CD4-positive, alpha-beta T cell (primary cell): ENCODE measurements around the gene OR4D11. TPM values are rescaled to one million over a fixed set of nuclear protein-coding genes. Genes with fewer than 3 reads are reported as not detected.

ENCODE experiments used
- ATAC-seq: fragments of 200-7000 bp; cut with Tn5 transposase; one replicate; pipeline ENCODE4 v1.10.0; 2022; ENCODE audit warnings: mild to moderate bottlenecking; ENCODE audit not compliant: poor library complexity
- CTCF ChIA-PET: fragments of 350-600 bp; sonication (Branson Sonifier 250); formaldehyde crosslinking; loops from one replicate; lab custom pipeline; 2021; ENCODE audit warnings: antibody characterized with exemption, inconsistent platforms; lab: Charles Lee
- POLR2A ChIA-PET: fragments of 350-600 bp; sonication (Branson Sonifier 250); formaldehyde crosslinking; loops from one replicate; lab custom pipeline; 2021; ENCODE audit warnings: antibody characterized with exemption, inconsistent platforms; lab: Charles Lee
- DNase-seq, 14 experiments: peaks; one replicate each; pipeline ENCODE4 v3.0.0-alpha.2; 2013 to 2020; ENCODE audit warnings: mixed read lengths in 2 of 14
- H3K27ac ChIP-seq, 2 donors: one replicate each; pipeline versions ENCODE4 v1.5.1 to v1.7.0; 2013; ENCODE audit warnings: low read length in 2 of 2, low read depth in 1 of 2, mild to moderate bottlenecking in 1 of 2
- H3K27me3 ChIP-seq, 2 experiments: 1 replicate in 1 of 2; 2 replicates in 1 of 2; pipeline versions ENCODE4 v1.6.1 to v1.7.0; 2013; ENCODE audit warnings: low read length in 2 of 2, control low read depth in 1 of 2, mild to moderate bottlenecking in 1 of 2, moderate library complexity in 1 of 2; ENCODE audit not compliant: insufficient read depth in 2 of 2, control insufficient read depth in 1 of 2
- H3K36me3 ChIP-seq: one replicate; pipeline ENCODE4 v1.6.1; 2013; ENCODE audit warnings: low read length, control low read depth; ENCODE audit not compliant: insufficient read depth
- H3K4me1 ChIP-seq: one replicate; pipeline ENCODE4 v1.6.1; 2013; ENCODE audit warnings: low read length, control low read depth; ENCODE audit not compliant: insufficient read depth
- H3K4me3 ChIP-seq: one replicate; pipeline ENCODE4 v1.5.1; 2013; ENCODE audit warnings: mild to moderate bottlenecking, low read length, moderate library complexity
- H3K9me3 ChIP-seq, 2 experiments: 1 replicate in 1 of 2; 2 replicates in 1 of 2; pipeline versions ENCODE4 v1.6.1 to v1.7.0; 2013; ENCODE audit warnings: low read length in 2 of 2, mild to moderate bottlenecking in 2 of 2, control low read depth in 1 of 2, moderate library complexity in 1 of 2; ENCODE audit not compliant: control insufficient read depth in 1 of 2, insufficient read depth in 1 of 2
- H3K27ac Mint-ChIP-seq: one replicate; pipeline ENCODE4 v1.8.0; 2020; ENCODE audit warnings: mixed read lengths
- H3K27me3 Mint-ChIP-seq: one replicate; pipeline ENCODE4 v1.8.0; 2021; ENCODE audit warnings: mixed read lengths
- H3K36me3 Mint-ChIP-seq: one replicate; pipeline ENCODE4 v1.8.0; 2021; ENCODE audit warnings: low read depth, mixed read lengths
- H3K4me1 Mint-ChIP-seq: one replicate; pipeline ENCODE4 v1.8.0; 2021; ENCODE audit warnings: low read depth, mixed read lengths
- H3K4me3 Mint-ChIP-seq: one replicate; pipeline ENCODE4 v1.8.0; 2020; ENCODE audit warnings: mild to moderate bottlenecking, mixed read lengths
- H3K9me3 Mint-ChIP-seq: one replicate; pipeline ENCODE4 v1.8.0; 2020; ENCODE audit warnings: mixed read lengths
- intact Hi-C, 2 experiments: fragments of 100-400 bp; cut with DNase I in 1 of 2; cut with micrococcal nuclease in 1 of 2; formaldehyde crosslinking; loops; one replicate each; pipeline versions ENCODE4 v1.15.1 to v1.9.0; 2023 to 2025; cut with DNase I, micrococcal nuclease
- total RNA-seq, 174 experiments: library from RNA in 2 of 174; stranded (reverse) in 2 of 174; gene quantifications; one replicate each; pipeline ENCODE4 v1.2.3 and lab custom pipeline; 2021 to 2026
- TF ChIP-seq, protein P1 (sequence below): fragments of 200-600 bp; IDR thresholded peaks from one replicate; pipeline ENCODE4 v1.8.0; 2022; ENCODE audit warnings: antibody characterized with exemption, mild to moderate bottlenecking

Gene OR4D11
- total RNA-seq, 2 experiments from 2014 or later = not detected

DNA sequence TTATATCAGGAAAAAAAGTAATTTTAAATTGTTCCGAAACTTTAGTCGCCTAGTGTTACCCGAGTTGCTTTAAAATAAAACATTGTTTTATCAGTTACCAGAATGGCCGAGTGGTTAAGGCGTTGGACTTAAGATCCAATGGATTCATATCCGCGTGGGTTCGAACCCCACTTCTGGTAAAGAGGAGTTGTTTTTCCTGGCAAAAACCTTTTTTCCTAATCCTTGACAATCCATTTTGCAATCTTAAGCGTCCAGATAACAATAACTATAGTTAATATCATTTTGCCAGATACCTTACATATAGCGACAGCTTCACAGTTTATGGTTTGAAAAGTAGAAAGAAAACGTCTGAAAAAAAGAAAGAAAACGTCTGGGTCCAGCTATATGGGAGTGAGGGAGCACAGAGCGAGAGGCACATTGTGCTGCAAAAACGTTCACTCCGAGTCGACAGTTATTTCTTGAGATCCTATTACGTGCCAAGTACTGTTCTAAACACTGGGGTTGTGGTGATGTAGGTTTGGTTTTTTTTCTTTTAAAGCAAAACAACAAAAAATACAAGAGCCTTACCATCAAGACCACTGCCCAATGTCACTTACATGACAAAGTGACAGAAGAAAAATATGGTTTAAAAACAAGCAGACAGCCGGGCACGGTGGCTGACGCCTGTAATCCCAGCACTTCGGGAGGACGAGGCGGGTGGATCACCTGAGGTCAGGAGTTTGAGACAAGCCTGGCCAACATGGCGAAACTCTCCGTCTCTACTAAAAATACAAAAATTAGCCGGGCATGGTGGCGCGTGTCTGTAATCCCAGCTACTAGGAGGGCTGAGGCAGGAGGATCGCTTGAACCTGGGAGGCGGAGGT is 48.5 kb downstream of the OR4D11 start:
- ChIA-PET POLR2A (interaction anchor here (0.6 to 4.4 kb wide), 5 partner anchors 8 to 64 kb away, joined by 3 to 50 read pairs (median 10); partner anchors contain the start of gene OSBP), CTCF (interaction anchor here (0.7 to 3.6 kb wide), 2 partner anchors 8 to 12 kb away, joined by 3 to 19 read pairs; no protein-coding TSS in a partner anchor)
- Mint-ChIP-seq H3K36me3 (peaks cover 26% of the 10 kb centered on the region), H3K27me3 (peaks cover 16% of the 10 kb centered on the region), H3K9me3 (peaks cover 4% of the 10 kb centered on the region), H3K4me3 (peak overlapping the region; percentile 94), H3K27ac (peak overlapping the region; percentile 99), H3K4me1 (peaks cover 46% of the 10 kb centered on the region)
- H3K9me3 ChIP-seq = peaks cover 0 to 5% of the 10 kb centered on the region in 2 experiments
- no peak overlapping the region for H3K27ac ChIP-seq
- no peaks in the 10 kb centered on the region for H3K27me3 ChIP-seq
- intact Hi-C loops = loop anchor here in 1 of 2 experiments (5.0 to 10.0 kb wide), 2 partner anchors 60 to 377 kb away; partner anchors contain the start of gene DTX4
- TF ChIP-seq, protein P1, sequence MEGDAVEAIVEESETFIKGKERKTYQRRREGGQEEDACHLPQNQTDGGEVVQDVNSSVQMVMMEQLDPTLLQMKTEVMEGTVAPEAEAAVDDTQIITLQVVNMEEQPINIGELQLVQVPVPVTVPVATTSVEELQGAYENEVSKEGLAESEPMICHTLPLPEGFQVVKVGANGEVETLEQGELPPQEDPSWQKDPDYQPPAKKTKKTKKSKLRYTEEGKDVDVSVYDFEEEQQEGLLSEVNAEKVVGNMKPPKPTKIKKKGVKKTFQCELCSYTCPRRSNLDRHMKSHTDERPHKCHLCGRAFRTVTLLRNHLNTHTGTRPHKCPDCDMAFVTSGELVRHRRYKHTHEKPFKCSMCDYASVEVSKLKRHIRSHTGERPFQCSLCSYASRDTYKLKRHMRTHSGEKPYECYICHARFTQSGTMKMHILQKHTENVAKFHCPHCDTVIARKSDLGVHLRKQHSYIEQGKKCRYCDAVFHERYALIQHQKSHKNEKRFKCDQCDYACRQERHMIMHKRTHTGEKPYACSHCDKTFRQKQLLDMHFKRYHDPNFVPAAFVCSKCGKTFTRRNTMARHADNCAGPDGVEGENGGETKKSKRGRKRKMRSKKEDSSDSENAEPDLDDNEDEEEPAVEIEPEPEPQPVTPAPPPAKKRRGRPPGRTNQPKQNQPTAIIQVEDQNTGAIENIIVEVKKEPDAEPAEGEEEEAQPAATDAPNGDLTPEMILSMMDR = no peak
- ATAC-seq (no peak), DNase-seq (peak in 3 of 14 experiments; percentile 35 to 41 (median 35))
- peak overlapping the region; percentile 57 for H3K4me3 ChIP-seq
- H3K4me1 ChIP-seq = peaks cover 28% of the 10 kb centered on the region
- no peaks in the 10 kb centered on the region for H3K36me3 ChIP-seq

GRCh38 chr11:59552844-59553243 is 49.5 kb downstream of the OR4D11 start:
- CTCF ChIA-PET = no interaction called here

GRCh38 chr11:59553323-59553722 is 49.9 kb downstream of the OR4D11 start:
- peak overlapping the region; percentile 99 for H3K27ac Mint-ChIP-seq
- Histone ChIP-seq H3K27ac (no peak overlapping the region), H3K4me1 (peaks cover 37% of the 10 kb centered on the region), H3K4me3 (no peak overlapping the region), H3K9me3 (peaks cover 0 to 5% of the 10 kb centered on the region in 2 experiments), H3K27me3 (no peaks in the 10 kb centered on the region), H3K36me3 (no peaks in the 10 kb centered on the region)
- H3K4me1 Mint-ChIP-seq = peaks cover 58% of the 10 kb centered on the region
- intact Hi-C loops = loop anchor here in 1 of 2 experiments (5.0 to 10.0 kb wide), 2 partner anchors 59 to 379 kb away; partner anchors contain the start of gene DTX4
- H3K9me3 Mint-ChIP-seq = peaks cover 4% of the 10 kb centered on the region
- CTCF ChIA-PET = no interaction called here
- TF ChIP-seq, protein P1 = no peak
- POLR2A ChIA-PET = interaction anchor here (1.0 to 1.3 kb wide), 2 partner anchors 13 to 62 kb away, joined by 3 to 7 read pairs; partner anchors contain the start of gene OSBP
- DNase-seq (peak in 1 of 14 experiments; percentile 19), ATAC-seq (no peak)
- peaks cover 16% of the 10 kb centered on the region for H3K27me3 Mint-ChIP-seq
- peaks cover 26% of the 10 kb centered on the region for H3K36me3 Mint-ChIP-seq
- H3K4me3 Mint-ChIP-seq = peak overlapping the region; percentile 43

More at GRCh38 chr11:59552844-59553243, 49.5 kb downstream of the OR4D11 start:
- ATAC-seq = no peak
- intact Hi-C loops = loop anchor here in 1 of 2 experiments (5.0 to 10.0 kb wide), 2 partner anchors 59 to 378 kb away; partner anchors contain the start of gene DTX4
- Histone ChIP-seq H3K27me3 (no peaks in the 10 kb centered on the region), H3K4me3 (no peak overlapping the region), H3K36me3 (no peaks in the 10 kb centered on the region), H3K9me3 (peaks cover 0 to 5% of the 10 kb centered on the region in 2 experiments), H3K27ac (no peak overlapping the region), H3K4me1 (peaks cover 37% of the 10 kb centered on the region)
- peaks cover 4% of the 10 kb centered on the region for H3K9me3 Mint-ChIP-seq
- peaks cover 53% of the 10 kb centered on the region for H3K4me1 Mint-ChIP-seq
- H3K36me3 Mint-ChIP-seq = peaks cover 26% of the 10 kb centered on the region
- TF ChIP-seq, protein P1 = no peak
- peak overlapping the region; percentile 99 for H3K27ac Mint-ChIP-seq
- H3K27me3 Mint-ChIP-seq = peaks cover 16% of the 10 kb centered on the region
- POLR2A ChIA-PET = interaction anchor here (1.0 to 4.4 kb wide), 3 partner anchors 7 to 62 kb away, joined by 3 to 50 read pairs (median 7); partner anchors contain the start of gene OSBP
- peak in 1 of 14 experiments; percentile 14 for DNase-seq
- H3K4me3 Mint-ChIP-seq = peak overlapping the region; percentile 89

Other genes with a start within 250 kb of the OR4D11 start
- gene OR5AN1, start 144.7 kb upstream of the OR4D11 start, total RNA-seq = not detected
- gene OR5A2, start 77.2 kb upstream of the OR4D11 start, total RNA-seq = not detected
- gene OR5A1, start 67.1 kb upstream of the OR4D11 start, total RNA-seq = not detected
- gene OR4D6, start 46.6 kb upstream of the OR4D11 start, total RNA-seq = not detected
- gene OR4D10, start 30.3 kb upstream of the OR4D11 start, total RNA-seq = not detected
- gene OR4D9, start 8.0 kb downstream of the OR4D11 start, total RNA-seq = not detected
- gene OSBP, start 112.2 kb downstream of the OR4D11 start, total RNA-seq = 10 to 100 TPM; 54.9 to 58.2 TPM
- gene PATL1, start 165.5 kb downstream of the OR4D11 start, total RNA-seq = 10 to 100 TPM; 51.8 to 55.2 TPM
- gene OR10V1, start 210.3 kb downstream of the OR4D11 start, total RNA-seq = not detected